Fibroblast of lung (primary cell): Measurements from ENCODE around the gene CCDC106. TPM values are rescaled to one million over a fixed set of nuclear protein-coding genes. Genes with fewer than 3 reads are reported as not detected.

Source experiments
- DNase-seq, 2 donors: peaks; one replicate each; pipeline versions ENCODE4 v3.0.0 to v3.0.0-alpha.2; 2010; ENCODE audit warnings: low read depth in 2 of 2
- H2AFZ ChIP-seq: 2 replicates; pipeline ENCODE4 v1.5.1; 2012; ENCODE audit warnings: low read length, control low read depth, inconsistent platforms
- H3K27ac ChIP-seq: 2 replicates; pipeline ENCODE4 v1.5.1; 2011; ENCODE audit warnings: low read length, control low read depth; ENCODE audit not compliant: insufficient read depth
- H3K27me3 ChIP-seq: 2 replicates; pipeline ENCODE4 v1.5.1; 2011; ENCODE audit warnings: mild to moderate bottlenecking, low read length; ENCODE audit not compliant: control insufficient read depth, insufficient read depth
- H3K36me3 ChIP-seq: 2 replicates; pipeline ENCODE4 v1.5.1; 2011; ENCODE audit warnings: low read length; ENCODE audit not compliant: control insufficient read depth, insufficient read depth
- H3K4me1 ChIP-seq: 2 replicates; pipeline ENCODE4 v1.5.1; 2011; ENCODE audit warnings: low read length; ENCODE audit not compliant: control insufficient read depth, insufficient read depth; ENCODE audit errors: extremely low read depth
- H3K4me2 ChIP-seq: 2 replicates; pipeline ENCODE4 v1.5.1; 2011; ENCODE audit warnings: low read length, control low read depth; ENCODE audit not compliant: insufficient read depth; ENCODE audit errors: extremely low read depth
- H3K4me3 ChIP-seq, 4 experiments: fragments of 200-600 bp in 1 of 4; sonication (generic) in 1 of 4; replicated peaks in 1 of 4; 2 replicates each; pipeline ENCODE4 v1.5.1; 2011 to 2016; ENCODE audit warnings: low read length in 4 of 4, low read depth in 3 of 4, mild to moderate bottlenecking in 3 of 4, control low read depth in 2 of 4, inconsistent platforms in 1 of 4, mixed read lengths in 1 of 4; ENCODE audit not compliant: insufficient read depth in 1 of 4; ENCODE audit errors: control extremely low read depth in 1 of 4
- H3K79me2 ChIP-seq: 2 replicates; pipeline ENCODE4 v1.5.1; 2012; ENCODE audit warnings: mild to moderate bottlenecking, low read length, inconsistent platforms; ENCODE audit not compliant: control insufficient read depth, insufficient read depth
- H3K9ac ChIP-seq: 2 replicates; pipeline ENCODE4 v1.5.1; 2011; ENCODE audit warnings: mild to moderate bottlenecking, low read length, control low read depth; ENCODE audit not compliant: insufficient read depth
- H3K9me3 ChIP-seq: 2 replicates; pipeline ENCODE4 v1.5.1; 2012; ENCODE audit warnings: low read depth, low read length; ENCODE audit not compliant: control insufficient read depth, insufficient read depth
- H4K20me1 ChIP-seq: 2 replicates; pipeline ENCODE4 v1.5.1; 2011; ENCODE audit warnings: low read length; ENCODE audit not compliant: control insufficient read depth, insufficient read depth; ENCODE audit errors: extremely low read depth
- EZH2 ChIP-seq: IDR thresholded peaks from 2 replicates; pipeline ENCODE4 v1.5.1; 2012; ENCODE audit warnings: low read length, control low read depth, mild to moderate bottlenecking; ENCODE audit errors: missing control alignments
- polyA plus RNA-seq, 2 donors: library from polyadenylated mRNA; depleted of rRNA in 1 of 2; stranded (reverse) in 1 of 2; unstranded in 1 of 2; fragments of >200 nt; gene quantifications; 2 replicates each; pipeline ENCODE4 v1.2.1, GENCODE V29; 2011 to 2012; ENCODE audit warnings: missing spikeins in 1 of 2
- total RNA-seq: library from RNA; depleted of rRNA; stranded (reverse); fragments of >200 nt; gene quantifications from 2 replicates; pipeline ENCODE4 v1.2.1, GENCODE V29; 2014
- TF ChIP-seq, protein P1 (sequence below), 2 donors: IDR thresholded peaks in 1 of 2; conservative IDR thresholded peaks in 1 of 2; 1 replicate in 1 of 2; 2 replicates in 1 of 2; pipeline ENCODE4 v1.5.1; 2011 to 2012; ENCODE audit warnings: low read length in 2 of 2, control low read depth in 1 of 2, inconsistent platforms in 1 of 2, low read depth in 1 of 2, mild to moderate bottlenecking in 1 of 2

The CCDC106 gene
- total and polyA plus RNA-seq, 2 donors (not counting 1 experiment from before 2014, with no cell fraction given): 4.5 to 10.2 TPM

GRCh38 chr19:55620410-55621204, 27.4 kb upstream of the CCDC106 start:
- H3K27ac ChIP-seq: no peak overlapping the region
- DNase-seq: no peak
- H3K27me3 ChIP-seq: no peaks in the 10 kb centered on the region
- H3K9me3 ChIP-seq: no peaks in the 10 kb centered on the region
- no peaks in the 10 kb centered on the region for H4K20me1 ChIP-seq
- no peak overlapping the region for H3K9ac ChIP-seq
- H3K4me1 ChIP-seq: peaks cover 5% of the 10 kb centered on the region
- peaks cover 20% of the 10 kb centered on the region for H3K36me3 ChIP-seq
- H3K79me2 ChIP-seq: no peaks in the 10 kb centered on the region
- H3K4me3 ChIP-seq: no peak overlapping the region
- no peak overlapping the region for H2AFZ ChIP-seq
- H3K4me2 ChIP-seq: no peak overlapping the region
- TF ChIP-seq EZH2: no peak
- TF ChIP-seq, protein P1, sequence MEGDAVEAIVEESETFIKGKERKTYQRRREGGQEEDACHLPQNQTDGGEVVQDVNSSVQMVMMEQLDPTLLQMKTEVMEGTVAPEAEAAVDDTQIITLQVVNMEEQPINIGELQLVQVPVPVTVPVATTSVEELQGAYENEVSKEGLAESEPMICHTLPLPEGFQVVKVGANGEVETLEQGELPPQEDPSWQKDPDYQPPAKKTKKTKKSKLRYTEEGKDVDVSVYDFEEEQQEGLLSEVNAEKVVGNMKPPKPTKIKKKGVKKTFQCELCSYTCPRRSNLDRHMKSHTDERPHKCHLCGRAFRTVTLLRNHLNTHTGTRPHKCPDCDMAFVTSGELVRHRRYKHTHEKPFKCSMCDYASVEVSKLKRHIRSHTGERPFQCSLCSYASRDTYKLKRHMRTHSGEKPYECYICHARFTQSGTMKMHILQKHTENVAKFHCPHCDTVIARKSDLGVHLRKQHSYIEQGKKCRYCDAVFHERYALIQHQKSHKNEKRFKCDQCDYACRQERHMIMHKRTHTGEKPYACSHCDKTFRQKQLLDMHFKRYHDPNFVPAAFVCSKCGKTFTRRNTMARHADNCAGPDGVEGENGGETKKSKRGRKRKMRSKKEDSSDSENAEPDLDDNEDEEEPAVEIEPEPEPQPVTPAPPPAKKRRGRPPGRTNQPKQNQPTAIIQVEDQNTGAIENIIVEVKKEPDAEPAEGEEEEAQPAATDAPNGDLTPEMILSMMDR (conservative IDR thresholded peaks at IDR 0.05 in 1 of 2, IDR thresholded peaks at IDR 0.05 in 1 of 2; ENCODE audit: low read depth in 1 of 2, low read length in 2 of 2): no peak

- Histone ChIP-seq H2AFZ (no peak overlapping the region), H3K27ac (no peak overlapping the region), H3K36me3 (peaks cover 16% of the 10 kb centered on the region), H4K20me1 (no peaks in the 10 kb centered on the region), H3K4me1 (peaks cover 5% of the 10 kb centered on the region), H3K4me2 (no peak overlapping the region), H3K9ac (no peak overlapping the region), H3K79me2 (no peaks in the 10 kb centered on the region), H3K9me3 (no peaks in the 10 kb centered on the region), H3K27me3 (no peaks in the 10 kb centered on the region), H3K4me3 (no peak overlapping the region)
- no peak for DNase-seq
- TF ChIP-seq, protein P1 (conservative IDR thresholded peaks at IDR 0.05 in 1 of 2, IDR thresholded peaks at IDR 0.05 in 1 of 2; ENCODE audit: low read depth in 1 of 2, low read length in 2 of 2): no peak
- no peak for TF ChIP-seq EZH2
Measured at GRCh38 chr19:55621205-55621672, 26.8 kb upstream of the CCDC106 start.

- Histone ChIP-seq H4K20me1 (no peaks in the 10 kb centered on the region), H2AFZ (no peak overlapping the region), H3K4me3 (no peak overlapping the region), H3K27me3 (no peaks in the 10 kb centered on the region), H3K79me2 (no peaks in the 10 kb centered on the region), H3K9ac (no peak overlapping the region), H3K27ac (no peak overlapping the region), H3K9me3 (no peaks in the 10 kb centered on the region), H3K4me2 (no peak overlapping the region), H3K36me3 (peaks cover 11% of the 10 kb centered on the region), H3K4me1 (peaks cover 5% of the 10 kb centered on the region)
- no peak for DNase-seq
- TF ChIP-seq, protein P1 (conservative IDR thresholded peaks at IDR 0.05 in 1 of 2, IDR thresholded peaks at IDR 0.05 in 1 of 2; ENCODE audit: low read depth in 1 of 2, low read length in 2 of 2): no peak
- no peak for TF ChIP-seq EZH2
Measured at GRCh38 chr19:55621673-55622231, 26.3 kb upstream of the CCDC106 start.
